Esophagus muscularis mucosa (tissue), 4 donors: ENCODE measurements around the gene TEX29. TPM values are rescaled to one million over a fixed set of nuclear protein-coding genes. Genes with fewer than 3 reads are reported as not detected.

Experiments used
- DNase-seq: peaks from one replicate; pipeline ENCODE4 v3.0.0-alpha.2; 2017; ENCODE audit errors: extremely low spot score
- H3K27ac ChIP-seq, 4 donors: fragments of 200-600 bp; sonication (generic); replicated peaks in 1 of 4; 1 replicate in 3 of 4; 2 replicates in 1 of 4; pipeline ENCODE4 v1.5.1; 2016 to 2019; ENCODE audit warnings: mild to moderate bottlenecking in 1 of 4
- H3K27me3 ChIP-seq, 4 donors: fragments of 200-600 bp; sonication (generic); one replicate each; pipeline versions ENCODE4 v1.5.1 to v1.6.0; 2016 to 2019
- H3K36me3 ChIP-seq, 4 donors: fragments of 200-600 bp; sonication (generic); one replicate each; pipeline ENCODE4 v1.5.1; 2016 to 2019
- H3K4me1 ChIP-seq, 4 donors: fragments of 200-600 bp; sonication (generic); one replicate each; pipeline ENCODE4 v1.5.1; 2016 to 2019
- H3K4me3 ChIP-seq, 4 donors: fragments of 200-600 bp; sonication (generic); 1 replicate in 2 of 4; 2 replicates in 2 of 4; pipeline ENCODE4 v1.5.1; 2016 to 2019; ENCODE audit warnings: mild to moderate bottlenecking in 4 of 4, moderate library complexity in 1 of 4
- H3K9me3 ChIP-seq, 4 donors: fragments of 200-600 bp; sonication (generic); 1 replicate in 3 of 4; 2 replicates in 1 of 4; pipeline ENCODE4 v1.5.1; 2016 to 2019
- CTCF ChIP-seq, 3 experiments: fragments of 200-600 bp in 2 of 3; fragments of 450-650 bp in 1 of 3; sonication (generic) in 2 of 3; IDR thresholded peaks; one replicate each; pipeline ENCODE4 v1.5.1; 2017 to 2019; ENCODE audit warnings: antibody characterized with exemption in 3 of 3, mild to moderate bottlenecking in 2 of 3, moderate library complexity in 1 of 3
- EP300 ChIP-seq: sonication (generic); formaldehyde crosslinking; IDR thresholded peaks from one replicate; pipeline ENCODE4 v1.6.1; 2017; ENCODE audit warnings: antibody characterized with exemption
- POLR2A ChIP-seq: fragments of 450-650 bp; IDR thresholded peaks from one replicate; pipeline ENCODE4 v1.6.1; 2017; ENCODE audit warnings: antibody characterized with exemption, moderate library complexity, mild to moderate bottlenecking, low read depth
- POLR2AphosphoS5 ChIP-seq, 2 donors: sonication (generic); formaldehyde crosslinking; IDR thresholded peaks; one replicate each; pipeline ENCODE4 v1.6.1; 2017; ENCODE audit warnings: antibody characterized with exemption in 2 of 2
- WGBS: methylation state at CpG from one replicate; pipeline ENCODE4 v1.1.5; 2018; 5-methylcytosine and 5-hydroxymethylcytosine counted together
- intact Hi-C: fragments of 100-400 bp; cut with DNase I; formaldehyde crosslinking; loops from one replicate; pipeline ENCODE4 v1.15.1; 2023
- total RNA-seq, 4 donors: library from RNA; depleted of rRNA; stranded (reverse); fragments of >200 nt; gene quantifications; one replicate each; pipeline versions ENCODE4 v1.1.0 to v1.2.1, GENCODE V29; 2016

Gene TEX29
- total RNA-seq, 4 donors from 2014 or later: 0.83 to 0.99 TPM; not detected in 2

GRCh38 chr13:111335298-111335697, 14.9 kb downstream of the TEX29 start:
- H3K9me3 ChIP-seq: no peaks in the 10 kb centered on the region
- DNase-seq: no peak
- H3K27ac ChIP-seq: no peak overlapping the region
- no peaks in the 10 kb centered on the region for H3K36me3 ChIP-seq
- intact Hi-C loops: no loop called here
- WGBS: 86% methylated on average over 5 of the region's 5 CpGs
- no peaks in the 10 kb centered on the region for H3K27me3 ChIP-seq
- no peaks in the 10 kb centered on the region for H3K4me1 ChIP-seq
- no peak for TF ChIP-seq POLR2A
- no peak for TF ChIP-seq CTCF (IDR thresholded peaks at IDR 0.05)
- TF ChIP-seq EP300: no peak
- H3K4me3 ChIP-seq: no peak overlapping the region

GRCh38 chr13:111336666-111337065, 16.2 kb downstream of the TEX29 start:
- Histone ChIP-seq H3K36me3 (no peaks in the 10 kb centered on the region), H3K4me3 (no peak overlapping the region), H3K4me1 (no peaks in the 10 kb centered on the region), H3K27me3 (no peaks in the 10 kb centered on the region), H3K27ac (no peak overlapping the region), H3K9me3 (no peaks in the 10 kb centered on the region)
- DNase-seq: no peak
- intact Hi-C loops: no loop called here
- WGBS: 90% methylated on average over 9 of the region's 9 CpGs
- TF ChIP-seq CTCF (IDR thresholded peaks at IDR 0.05) (no peak), EP300 (no peak), POLR2AphosphoS5 (IDR thresholded peaks at IDR 0.05) (no peak), POLR2A (no peak)

- H3K36me3 ChIP-seq: no peaks in the 10 kb centered on the region
- no peaks in the 10 kb centered on the region for H3K27me3 ChIP-seq
- H3K9me3 ChIP-seq: no peaks in the 10 kb centered on the region
- H3K4me1 ChIP-seq: no peaks in the 10 kb centered on the region
- TF ChIP-seq EP300 (no peak), POLR2A (no peak), CTCF (IDR thresholded peaks at IDR 0.05) (no peak), POLR2AphosphoS5 (IDR thresholded peaks at IDR 0.05) (no peak)
- intact Hi-C loops: no loop called here
- no peak overlapping the region for H3K4me3 ChIP-seq
- H3K27ac ChIP-seq: no peak overlapping the region
- DNase-seq: no peak
- 68% methylated on average over 4 of the region's 4 CpGs for WGBS
Measured at GRCh38 chr13:111337206-111337605, 16.8 kb downstream of the TEX29 start.

- Histone ChIP-seq H3K36me3 (no peaks in the 10 kb centered on the region), H3K4me3 (no peak overlapping the region), H3K4me1 (no peaks in the 10 kb centered on the region), H3K27me3 (no peaks in the 10 kb centered on the region), H3K9me3 (no peaks in the 10 kb centered on the region), H3K27ac (no peak overlapping the region)
- intact Hi-C loops: no loop called here
- DNase-seq: peak; percentile 72
- WGBS: 83% methylated on average over 9 of the region's 9 CpGs
- TF ChIP-seq CTCF (IDR thresholded peaks at IDR 0.05) (no peak), EP300 (no peak), POLR2A (no peak), POLR2AphosphoS5 (IDR thresholded peaks at IDR 0.05) (no peak)
Measured at GRCh38 chr13:111337741-111338140, 17.3 kb downstream of the TEX29 start.

GRCh38 chr13:111338841-111339240, 18.4 kb downstream of the TEX29 start:
- no peaks in the 10 kb centered on the region for H3K36me3 ChIP-seq
- no peaks in the 10 kb centered on the region for H3K4me1 ChIP-seq
- no peaks in the 10 kb centered on the region for H3K27me3 ChIP-seq
- H3K9me3 ChIP-seq: no peaks in the 10 kb centered on the region
- H3K4me3 ChIP-seq: no peak overlapping the region
- intact Hi-C loops: no loop called here
- no peak overlapping the region for H3K27ac ChIP-seq
- TF ChIP-seq POLR2A: no peak
- TF ChIP-seq EP300: no peak
- TF ChIP-seq CTCF (IDR thresholded peaks at IDR 0.05): no peak
- no peak for TF ChIP-seq POLR2AphosphoS5 (IDR thresholded peaks at IDR 0.05)
- WGBS: 94% methylated on average over 9 of the region's 11 CpGs
- DNase-seq: peak; percentile 75
